Testis (tissue), 2 donors: ENCODE measurements around the gene DDX31.

Experiments used
- CTCF ChIP-seq, 3 experiments: fragments of 450-650 bp in 2 of 3; fragments of 200-600 bp in 1 of 3; sonication (generic) in 1 of 3; IDR thresholded peaks; one replicate each; pipeline ENCODE4 v1.5.1; 2016 to 2019; ENCODE audit warnings: antibody characterized with exemption in 3 of 3, mild to moderate bottlenecking in 2 of 3, moderate library complexity in 1 of 3
- POLR2A ChIP-seq: fragments of 450-650 bp; IDR thresholded peaks from one replicate; pipeline ENCODE4 v1.6.1; 2017; ENCODE audit warnings: antibody characterized with exemption, mild to moderate bottlenecking, moderate library complexity

- no peak for TF ChIP-seq CTCF (IDR thresholded peaks at IDR 0.05)
- TF ChIP-seq POLR2A, result no peak
Measured at GRCh38 chr9:132546148-132547051, 123.4 kb downstream of the DDX31 start.
